SK-N-MC (cell line): ENCODE results near the gene LDAH.

Experiments used
- EZH2 ChIP-seq: fragments of 200-600 bp; sonication (generic); IDR thresholded peaks from one replicate; pipeline ENCODE4 v1.6.1; 2017; ENCODE audit warnings: antibody characterized with exemption
- FOXP2 ChIP-seq: optimal IDR thresholded peaks from 2 replicates; pipeline ENCODE3; 2011; ENCODE audit warnings: mild to moderate bottlenecking, moderate library complexity; ENCODE audit not compliant: insufficient read depth; ENCODE audit errors: extremely low read length, control extremely low read depth
- POLR2AphosphoS5 ChIP-seq: IDR thresholded peaks from 2 replicates; pipeline ENCODE4 v1.6.1; 2012; ENCODE audit warnings: mild to moderate bottlenecking, low read depth, low read length, borderline replicate concordance

DNA sequence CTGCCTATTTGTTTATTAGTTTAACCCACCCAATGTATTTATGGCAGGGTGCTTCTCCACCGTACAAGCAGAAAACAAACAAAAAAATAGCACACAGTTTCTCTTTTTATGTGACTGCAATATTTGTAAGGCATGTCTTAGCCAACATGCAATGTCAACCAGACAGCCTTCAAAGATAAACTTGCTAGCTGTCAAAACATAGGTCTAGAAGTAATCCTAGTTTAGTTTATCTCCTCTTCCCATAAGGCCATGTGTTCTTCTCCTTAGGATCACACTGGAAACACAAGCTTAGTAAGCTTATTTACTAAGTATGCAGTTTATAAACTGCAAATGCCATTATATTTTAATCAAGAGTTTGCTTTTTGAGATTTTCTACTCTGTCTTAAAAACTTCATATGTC is 75.6 kb downstream of the LDAH start:
- TF ChIP-seq EZH2 (no peak), FOXP2 (no peak), POLR2AphosphoS5 (no peak)
